MM.1S (cell line): ENCODE results near the gene PIK3R6.
"Not testable (repeated sequence)": the region's sequence is repeated elsewhere in the genome, so short reads cannot be mapped to it uniquely, and the experiment has no call there.

ENCODE experiments used
- DNase-seq: peaks from one replicate; pipeline ENCODE4 v3.0.0-alpha.2; 2015
- H2AFZ ChIP-seq: fragments of 300-600 bp; sonication (generic); 2 replicates; pipeline ENCODE4 v1.6.0; 2016; ENCODE audit warnings: antibody characterized with exemption, low read length
- H3F3A ChIP-seq: fragments of 300-600 bp; sonication (generic); 2 replicates; pipeline ENCODE4 v1.6.1; 2016; ENCODE audit warnings: mild to moderate bottlenecking, antibody characterized with exemption, low read length, moderate library complexity, mixed read lengths; ENCODE audit not compliant: insufficient read depth
- H3K27ac ChIP-seq: fragments of 300-600 bp; sonication (generic); 2 replicates; pipeline ENCODE4 v1.5.1; 2016; ENCODE audit warnings: mild to moderate bottlenecking, low read length
- H3K27me3 ChIP-seq: fragments of 300-600 bp; sonication (generic); replicated peaks from 2 replicates; pipeline ENCODE4 v1.6.0; 2016; ENCODE audit warnings: low read length; ENCODE audit not compliant: insufficient read depth
- H3K36me3 ChIP-seq: fragments of 300-600 bp; sonication (generic); replicated peaks from 2 replicates; pipeline ENCODE4 v1.6.1; 2016; ENCODE audit warnings: mild to moderate bottlenecking, low read length, mixed read lengths; ENCODE audit not compliant: insufficient read depth
- H3K4me1 ChIP-seq: fragments of 300-600 bp; sonication (generic); 2 replicates; pipeline ENCODE4 v1.6.1; 2016; ENCODE audit warnings: low read length, mixed read lengths
- H3K4me2 ChIP-seq: fragments of 300-600 bp; sonication (generic); 2 replicates; pipeline ENCODE4 v1.6.0; 2016; ENCODE audit warnings: low read depth, low read length
- H3K4me3 ChIP-seq: fragments of 300-600 bp; sonication (generic); 2 replicates; pipeline ENCODE4 v1.5.1; 2016; ENCODE audit warnings: low read length, mixed read lengths
- H3K79me2 ChIP-seq: fragments of 300-600 bp; sonication (generic); 2 replicates; pipeline ENCODE4 v1.6.1; 2016; ENCODE audit warnings: mixed run types, low read length, mixed read lengths
- H3K9ac ChIP-seq: fragments of 300-600 bp; sonication (generic); 2 replicates; pipeline ENCODE4 v1.6.1; 2016; ENCODE audit warnings: low read length, mixed read lengths
- H3K9me2 ChIP-seq: fragments of 300-600 bp; sonication (generic); replicated peaks from 2 replicates; pipeline ENCODE4 v1.6.1; 2016; ENCODE audit warnings: mild to moderate bottlenecking, low read length, mixed read lengths; ENCODE audit not compliant: insufficient read depth
- H3K9me3 ChIP-seq: fragments of 300-600 bp; sonication (generic); replicated peaks from 2 replicates; pipeline ENCODE4 v1.6.1; 2016; ENCODE audit warnings: mild to moderate bottlenecking, low read length, mixed read lengths; ENCODE audit not compliant: insufficient read depth
- H4K20me1 ChIP-seq: fragments of 300-600 bp; sonication (generic); 2 replicates; pipeline ENCODE4 v1.6.1; 2016; ENCODE audit warnings: mild to moderate bottlenecking, low read length, moderate library complexity, mixed read lengths; ENCODE audit not compliant: insufficient read depth
- CTCF ChIP-seq: fragments of 300-600 bp; sonication (generic); IDR thresholded peaks from 2 replicates; pipeline ENCODE4 v1.5.1; 2016; ENCODE audit warnings: antibody characterized with exemption, low read length, mixed read lengths
- EZH2 ChIP-seq: fragments of 300-600 bp; sonication (generic); optimal IDR thresholded peaks from 2 replicates; pipeline ENCODE3; 2017; ENCODE audit warnings: low read depth, mild to moderate bottlenecking, antibody characterized with exemption, low read length, mixed read lengths
- EZH2phosphoT487 ChIP-seq: fragments of 300-600 bp; sonication (generic); IDR thresholded peaks from 2 replicates; pipeline ENCODE4 v1.6.1; 2018; ENCODE audit warnings: antibody characterized with exemption, low read length

Gene PIK3R6

GRCh38 chr17:8818047-8818446 lies 49.4 kb downstream of the PIK3R6 start:
- Histone ChIP-seq H3K27me3 (peaks cover 27% of the 10 kb centered on the region; the same call in 1 of the 2 replicates), H3K27ac (no peak overlapping the region), H3K79me2 (no peaks in the 10 kb centered on the region), H3K9me2 (no peaks in the 10 kb centered on the region), H3K4me1 (no peaks in the 10 kb centered on the region), H2AFZ (no peak overlapping the region), H3K4me3 (no peak overlapping the region), H4K20me1 (no peaks in the 10 kb centered on the region), H3K9me3 (no peaks in the 10 kb centered on the region), H3K36me3 (no peaks in the 10 kb centered on the region), H3F3A (no peaks in the 10 kb centered on the region), H3K9ac (no peak overlapping the region), H3K4me2 (no peak overlapping the region)
- no peak for DNase-seq
- TF ChIP-seq EZH2 (no peak), EZH2phosphoT487 (no peak), CTCF (no peak)

- peak; percentile 45 for DNase-seq
- TF ChIP-seq CTCF (no peak), EZH2 (no peak), EZH2phosphoT487 (no peak)
- Histone ChIP-seq H3K9me3 (no peaks in the 10 kb centered on the region), H3K27me3 (no peaks in the 10 kb centered on the region), H3K36me3 (no peaks in the 10 kb centered on the region), H3K4me3 (0 out of 2 replicates have a peak overlapping the region, but pooled peaks have one; percentile 5), H3K79me2 (no peaks in the 10 kb centered on the region), H4K20me1 (no peaks in the 10 kb centered on the region), H3K9ac (no peak overlapping the region), H2AFZ (peak overlapping the region; percentile 32; the same call in 1 of the 2 replicates), H3K9me2 (no peaks in the 10 kb centered on the region), H3K4me1 (peaks cover 20% of the 10 kb centered on the region), H3F3A (peaks cover 16% of the 10 kb centered on the region), H3K27ac (peak overlapping the region; percentile 71), H3K4me2 (peak overlapping the region; percentile 46)
Observed at GRCh38 chr17:8806926-8807550, 60.4 kb downstream of the PIK3R6 start.

GRCh38 chr17:8806253-8806925 lies 61.1 kb downstream of the PIK3R6 start:
- H3K36me3 ChIP-seq: no peaks in the 10 kb centered on the region
- no peaks in the 10 kb centered on the region for H3K79me2 ChIP-seq
- H3K9me2 ChIP-seq: no peaks in the 10 kb centered on the region
- peaks cover 20% of the 10 kb centered on the region for H3K4me1 ChIP-seq
- no peaks in the 10 kb centered on the region for H3K27me3 ChIP-seq
- no peaks in the 10 kb centered on the region for H4K20me1 ChIP-seq
- H3K27ac ChIP-seq: peak overlapping the region; percentile 71
- TF ChIP-seq EZH2: no peak
- TF ChIP-seq CTCF: no peak
- TF ChIP-seq EZH2phosphoT487: no peak
- DNase-seq: peak; percentile 82
- peaks cover 16% of the 10 kb centered on the region for H3F3A ChIP-seq
- H2AFZ ChIP-seq: peak overlapping the region; percentile 32; the same call in 1 of the 2 replicates
- H3K9me3 ChIP-seq: no peaks in the 10 kb centered on the region
- peak overlapping the region; percentile 46 for H3K4me2 ChIP-seq
- H3K9ac ChIP-seq: no peak overlapping the region
- H3K4me3 ChIP-seq: 0 out of 2 replicates have a peak overlapping the region, but pooled peaks have one; percentile 5

GRCh38 chr17:8805396-8805795 lies 62.1 kb downstream of the PIK3R6 start:
- not testable (repeated sequence) for H3K9me3 ChIP-seq, H3K4me3 ChIP-seq, H3K27ac ChIP-seq, H3K4me2 ChIP-seq, H4K20me1 ChIP-seq, DNase-seq, H3K36me3 ChIP-seq, H3K9me2 ChIP-seq, H3K27me3 ChIP-seq, H3K9ac ChIP-seq, H2AFZ ChIP-seq, H3K79me2 ChIP-seq
- Histone ChIP-seq H3K4me1 (peaks cover 20% of the 10 kb centered on the region), H3F3A (peaks cover 16% of the 10 kb centered on the region)
